Prostate gland (tissue), 2 donors: ENCODE results near the gene ATP6V1A. TPM values are rescaled to one million over a fixed set of nuclear protein-coding genes. Genes with fewer than 3 reads are reported as not detected.

ENCODE experiments used
- DNase-seq: peaks from one replicate; pipeline ENCODE4 v3.0.0-alpha.2; 2019; ENCODE audit warnings: low spot score
- H3K27ac ChIP-seq, 2 donors: fragments of 200-600 bp; sonication (generic); 2 replicates each; pipeline ENCODE4 v1.5.1; 2017 to 2019
- H3K27me3 ChIP-seq: fragments of 200-600 bp; sonication (generic); replicated peaks from 2 replicates; pipeline ENCODE4 v1.5.1; 2019; ENCODE audit not compliant: insufficient read depth
- H3K36me3 ChIP-seq, 2 donors: fragments of 200-600 bp; sonication (generic); 1 replicate in 1 of 2; 2 replicates in 1 of 2; pipeline versions ENCODE4 v1.5.1 to v1.8.1; 2017 to 2019
- H3K4me1 ChIP-seq: fragments of 200-600 bp; sonication (generic); replicated peaks from 2 replicates; pipeline ENCODE4 v1.5.1; 2019
- H3K4me3 ChIP-seq, 2 donors: fragments of 200-600 bp; sonication (generic); 2 replicates each; pipeline ENCODE4 v1.5.1; 2017 to 2019
- H3K9me3 ChIP-seq: fragments of 200-600 bp; sonication (generic); 2 replicates; pipeline ENCODE4 v1.5.1; 2017
- POLR2A ChIP-seq: fragments of 450-650 bp; IDR thresholded peaks from one replicate; pipeline ENCODE4 v1.6.1; 2016; ENCODE audit warnings: antibody characterized with exemption, mild to moderate bottlenecking
- POLR2AphosphoS5 ChIP-seq: sonication (generic); formaldehyde crosslinking; IDR thresholded peaks from one replicate; pipeline ENCODE4 v1.6.1; 2017; ENCODE audit warnings: antibody characterized with exemption
- WGBS: methylation state at CpG from one replicate; pipeline ENCODE4 v1.1.5; 2018; 5-methylcytosine and 5-hydroxymethylcytosine counted together
- intact Hi-C: fragments of 100-400 bp; cut with DNase I; formaldehyde crosslinking; loops from one replicate; pipeline ENCODE4 v1.14.2; 2022
- total RNA-seq, 2 donors: library from RNA; depleted of rRNA; stranded (reverse); fragments of >200 nt; gene quantifications; one replicate each; pipeline ENCODE4 v1.1.0, GENCODE V29; 2016
- TF ChIP-seq, protein P1 (sequence below), 4 experiments: fragments of 200-600 bp in 2 of 4; fragments of 450-650 bp in 2 of 4; sonication (generic) in 2 of 4; IDR thresholded peaks; 1 replicate in 3 of 4; 2 replicates in 1 of 4; pipeline ENCODE4 v1.5.1; 2016 to 2019; ENCODE audit warnings: antibody characterized with exemption in 4 of 4, mild to moderate bottlenecking in 2 of 4, moderate library complexity in 2 of 4

Gene ATP6V1A
- total RNA-seq, 2 donors from 2014 or later: 43.4 to 60.4 TPM

DNA sequence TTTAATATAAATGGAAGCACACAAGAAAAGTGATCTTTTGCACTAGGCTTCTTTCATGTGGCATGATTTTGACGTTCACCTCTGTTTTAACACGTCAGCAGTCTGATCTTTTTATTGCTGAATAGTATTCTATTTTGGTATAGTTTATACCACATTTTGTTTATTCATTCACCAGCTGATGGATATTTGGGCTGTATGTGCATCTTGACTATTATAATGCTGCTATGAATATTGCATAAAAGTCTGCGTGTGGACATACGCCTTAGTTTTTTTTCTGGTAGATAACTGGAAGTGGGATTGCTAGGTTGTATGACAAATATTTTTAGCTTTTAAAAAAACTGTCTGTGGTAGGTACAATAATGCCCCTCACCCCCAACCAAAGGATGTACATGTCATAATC lies 15.1 kb upstream of the ATP6V1A start:
- TF ChIP-seq POLR2A: no peak
- TF ChIP-seq, protein P1, sequence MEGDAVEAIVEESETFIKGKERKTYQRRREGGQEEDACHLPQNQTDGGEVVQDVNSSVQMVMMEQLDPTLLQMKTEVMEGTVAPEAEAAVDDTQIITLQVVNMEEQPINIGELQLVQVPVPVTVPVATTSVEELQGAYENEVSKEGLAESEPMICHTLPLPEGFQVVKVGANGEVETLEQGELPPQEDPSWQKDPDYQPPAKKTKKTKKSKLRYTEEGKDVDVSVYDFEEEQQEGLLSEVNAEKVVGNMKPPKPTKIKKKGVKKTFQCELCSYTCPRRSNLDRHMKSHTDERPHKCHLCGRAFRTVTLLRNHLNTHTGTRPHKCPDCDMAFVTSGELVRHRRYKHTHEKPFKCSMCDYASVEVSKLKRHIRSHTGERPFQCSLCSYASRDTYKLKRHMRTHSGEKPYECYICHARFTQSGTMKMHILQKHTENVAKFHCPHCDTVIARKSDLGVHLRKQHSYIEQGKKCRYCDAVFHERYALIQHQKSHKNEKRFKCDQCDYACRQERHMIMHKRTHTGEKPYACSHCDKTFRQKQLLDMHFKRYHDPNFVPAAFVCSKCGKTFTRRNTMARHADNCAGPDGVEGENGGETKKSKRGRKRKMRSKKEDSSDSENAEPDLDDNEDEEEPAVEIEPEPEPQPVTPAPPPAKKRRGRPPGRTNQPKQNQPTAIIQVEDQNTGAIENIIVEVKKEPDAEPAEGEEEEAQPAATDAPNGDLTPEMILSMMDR (IDR thresholded peaks at IDR 0.05): no peak
- no peak for TF ChIP-seq POLR2AphosphoS5
- WGBS: 65% methylated on average over 4 of the region's 4 CpGs
- no peaks in the 10 kb centered on the region for H3K27me3 ChIP-seq
- no peak overlapping the region for H3K4me3 ChIP-seq
- H3K4me1 ChIP-seq: peaks cover 3% of the 10 kb centered on the region
- no peak overlapping the region for H3K27ac ChIP-seq
- DNase-seq: no peak
- intact Hi-C loops: loop anchor here (10.0 kb wide), 2 partner anchors 103 to 107 kb away; partner anchors contain the start of gene GRAMD1C
- no peaks in the 10 kb centered on the region for H3K9me3 ChIP-seq
- H3K36me3 ChIP-seq: no peaks in the 10 kb centered on the region

DNA sequence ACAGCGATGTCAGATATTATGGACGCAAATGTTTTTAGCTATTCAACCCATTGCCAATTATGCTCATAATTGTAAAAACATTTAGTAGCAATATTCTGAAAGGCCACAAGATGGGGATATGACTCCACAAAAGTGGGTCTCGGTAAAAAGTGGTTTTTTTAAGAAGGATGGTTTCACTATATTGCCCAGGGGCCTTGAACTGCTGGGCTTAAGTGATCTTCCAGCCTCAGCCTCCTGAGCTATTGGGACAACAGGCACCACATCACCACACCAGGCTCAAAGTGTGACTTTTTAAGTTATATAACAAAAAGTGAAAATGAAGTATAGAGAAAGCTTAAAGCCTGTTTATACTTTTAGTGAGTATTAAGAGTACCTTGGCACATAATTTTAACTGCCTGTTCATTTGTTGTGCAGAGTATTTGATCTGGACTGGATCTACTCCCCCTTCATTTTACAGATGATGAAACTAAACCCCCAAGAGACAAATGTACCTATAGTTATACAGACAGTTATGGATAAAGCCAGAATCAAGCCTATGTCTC lies 10.2 kb upstream of the ATP6V1A start:
- no peak for TF ChIP-seq POLR2A
- TF ChIP-seq, protein P1 (IDR thresholded peaks at IDR 0.05): peak; percentile 17 to 80 (median 70)
- Histone ChIP-seq H3K27me3 (no peaks in the 10 kb centered on the region), H3K36me3 (no peaks in the 10 kb centered on the region), H3K9me3 (no peaks in the 10 kb centered on the region), H3K4me1 (peaks cover 3% of the 10 kb centered on the region), H3K4me3 (no peak overlapping the region), H3K27ac (no peak overlapping the region)
- peak; percentile 4 for DNase-seq
- intact Hi-C loops: loop anchor here (10.0 kb wide), 2 partner anchors 98 to 112 kb away; partner anchors contain the start of gene GRAMD1C
- WGBS: 13% methylated on average over 3 of the region's 3 CpGs

DNA sequence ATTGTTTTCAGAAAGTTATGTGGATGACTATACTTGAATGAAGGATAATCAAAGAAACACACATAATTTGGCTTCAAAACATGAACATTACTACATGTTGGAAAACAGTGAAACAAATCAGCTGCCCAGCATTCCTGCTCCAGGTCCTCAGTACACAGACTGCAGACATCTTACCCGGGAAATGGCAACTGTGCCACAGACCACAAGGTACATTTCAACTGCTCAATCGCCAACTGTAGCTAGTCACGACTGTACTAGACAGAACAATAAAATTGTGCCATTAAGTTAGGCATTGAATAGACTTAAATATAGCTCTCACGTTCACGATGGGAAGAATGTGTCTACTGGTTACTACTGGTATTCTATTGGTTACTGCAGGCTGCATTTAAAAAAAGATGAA lies 5.7 kb upstream of the ATP6V1A start:
- peaks cover 2% of the 10 kb centered on the region for H3K4me1 ChIP-seq
- no peaks in the 10 kb centered on the region for H3K9me3 ChIP-seq
- no peaks in the 10 kb centered on the region for H3K27me3 ChIP-seq
- no peak for DNase-seq
- H3K36me3 ChIP-seq: no peaks in the 10 kb centered on the region
- WGBS: 53% methylated on average over 5 of the region's 5 CpGs
- intact Hi-C loops: loop anchor here (10.0 kb wide), 2 partner anchors 226 to 314 kb away; partner anchors contain the start of genes CCDC191, QTRT2 and SPICE1
- no peak overlapping the region for H3K27ac ChIP-seq
- no peak overlapping the region for H3K4me3 ChIP-seq
- no peak for TF ChIP-seq POLR2AphosphoS5
- no peak for TF ChIP-seq POLR2A
- TF ChIP-seq, protein P1 (IDR thresholded peaks at IDR 0.05): no peak

DNA sequence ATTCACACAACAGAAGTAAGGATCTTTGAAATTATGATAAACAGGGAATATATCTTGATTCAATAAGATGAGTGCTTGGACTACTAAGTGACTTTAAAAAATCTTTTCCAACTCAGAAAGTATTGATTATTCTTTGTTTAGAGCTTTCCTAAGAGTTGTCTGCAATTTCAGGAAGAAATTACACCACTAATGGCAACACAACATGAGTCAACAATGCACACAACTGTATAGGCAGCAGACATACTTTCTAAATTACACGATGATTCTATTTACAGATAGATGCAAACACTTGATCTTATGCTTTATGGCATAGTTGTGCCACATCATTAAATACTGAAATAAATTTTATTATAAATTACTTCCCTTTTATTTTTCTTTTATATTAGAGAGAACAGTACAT lies 5.2 kb upstream of the ATP6V1A start:
- no peak for TF ChIP-seq POLR2AphosphoS5
- TF ChIP-seq, protein P1 (IDR thresholded peaks at IDR 0.05): no peak
- TF ChIP-seq POLR2A: no peak
- DNase-seq: no peak
- 51% methylated on average over 1 of the region's 1 CpG for WGBS
- H3K27ac ChIP-seq: no peak overlapping the region
- no peak overlapping the region for H3K4me3 ChIP-seq
- no peaks in the 10 kb centered on the region for H3K27me3 ChIP-seq
- no peaks in the 10 kb centered on the region for H3K9me3 ChIP-seq
- no peaks in the 10 kb centered on the region for H3K4me1 ChIP-seq
- intact Hi-C loops: loop anchor here (10.0 kb wide), 2 partner anchors 227 to 313 kb away; partner anchors contain the start of genes CCDC191, QTRT2 and SPICE1
- no peaks in the 10 kb centered on the region for H3K36me3 ChIP-seq

DNA sequence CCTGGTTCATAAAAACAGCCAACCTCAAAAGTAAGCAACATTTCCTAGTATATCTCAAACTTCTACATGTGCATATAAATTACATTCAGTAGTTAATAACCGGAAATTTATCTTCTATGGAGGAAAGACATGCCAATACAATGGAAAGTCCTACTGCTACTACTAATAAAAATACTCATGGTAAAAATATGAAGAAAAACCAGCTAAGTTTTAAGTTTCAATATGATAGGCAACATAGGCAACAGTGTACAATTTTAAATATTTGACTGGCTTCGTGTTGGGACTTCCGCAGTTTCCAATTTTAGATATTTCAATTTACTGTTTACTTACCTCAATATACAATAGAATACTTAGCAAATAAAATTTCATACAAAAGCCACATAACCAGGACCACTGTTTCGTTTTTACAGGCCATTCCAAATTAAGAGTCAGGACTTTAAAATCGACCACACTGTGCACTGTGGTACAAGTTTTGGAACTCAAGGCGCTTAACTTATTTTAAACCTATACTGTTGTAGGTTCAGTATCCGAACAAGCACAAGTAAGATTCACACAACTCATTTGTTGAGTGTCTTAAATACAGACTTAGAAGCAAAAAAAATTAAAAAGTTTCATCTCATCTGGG lies 3.7 kb upstream of the ATP6V1A start:
- H3K27ac ChIP-seq: no peak overlapping the region
- TF ChIP-seq POLR2AphosphoS5 (no peak), POLR2A (no peak)
- TF ChIP-seq, protein P1 (IDR thresholded peaks at IDR 0.05): no peak
- intact Hi-C loops: loop anchor here (10.0 kb wide), 2 partner anchors 228 to 312 kb away; partner anchors contain the start of genes CCDC191, QTRT2 and SPICE1
- no peak overlapping the region for H3K4me3 ChIP-seq
- no peaks in the 10 kb centered on the region for H3K4me1 ChIP-seq
- 59% methylated on average over 7 of the region's 7 CpGs for WGBS
- no peaks in the 10 kb centered on the region for H3K9me3 ChIP-seq
- no peaks in the 10 kb centered on the region for H3K27me3 ChIP-seq
- H3K36me3 ChIP-seq: no peaks in the 10 kb centered on the region
- DNase-seq: no peak
